Measurements from ENCODE around the gene HAGHL.

DNA sequence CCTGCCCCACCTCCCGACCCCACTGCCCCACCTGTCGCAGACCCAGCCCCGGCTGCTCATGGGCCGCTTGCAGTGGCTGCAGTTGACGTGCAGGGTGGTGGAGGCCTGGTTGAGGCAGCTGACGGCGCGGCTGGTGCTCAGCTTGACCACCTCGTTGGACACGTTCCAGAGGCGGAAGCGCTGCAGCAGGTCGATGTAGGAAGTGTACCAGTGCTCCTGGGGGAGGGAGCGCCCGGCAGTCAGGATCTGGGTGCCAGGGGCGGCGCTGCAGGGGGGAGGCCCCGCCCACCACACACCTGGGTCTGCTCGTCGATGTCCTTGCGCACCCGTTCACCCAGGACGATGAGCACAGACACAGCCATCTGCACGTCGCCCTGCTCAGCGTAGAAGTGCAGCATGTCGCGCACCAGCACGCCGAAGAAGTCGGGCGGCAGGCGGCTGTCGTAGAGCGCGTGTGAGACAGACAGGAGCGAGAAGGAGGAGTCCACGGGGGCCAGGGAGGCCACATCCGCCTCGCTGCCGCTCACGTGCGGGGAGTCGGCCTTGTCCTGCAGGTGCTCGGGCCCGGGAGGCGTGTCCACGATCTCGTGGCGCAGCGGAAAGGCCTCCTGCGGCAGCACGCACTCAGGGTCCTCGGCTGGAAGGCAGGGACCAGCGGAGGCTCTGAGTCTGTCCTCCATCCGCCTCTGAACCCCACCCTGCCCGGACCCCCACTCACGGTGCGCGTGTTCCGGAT lies 41.8 kb upstream of the HAGHL start:
- TF ChIP-seq, protein P1, sequence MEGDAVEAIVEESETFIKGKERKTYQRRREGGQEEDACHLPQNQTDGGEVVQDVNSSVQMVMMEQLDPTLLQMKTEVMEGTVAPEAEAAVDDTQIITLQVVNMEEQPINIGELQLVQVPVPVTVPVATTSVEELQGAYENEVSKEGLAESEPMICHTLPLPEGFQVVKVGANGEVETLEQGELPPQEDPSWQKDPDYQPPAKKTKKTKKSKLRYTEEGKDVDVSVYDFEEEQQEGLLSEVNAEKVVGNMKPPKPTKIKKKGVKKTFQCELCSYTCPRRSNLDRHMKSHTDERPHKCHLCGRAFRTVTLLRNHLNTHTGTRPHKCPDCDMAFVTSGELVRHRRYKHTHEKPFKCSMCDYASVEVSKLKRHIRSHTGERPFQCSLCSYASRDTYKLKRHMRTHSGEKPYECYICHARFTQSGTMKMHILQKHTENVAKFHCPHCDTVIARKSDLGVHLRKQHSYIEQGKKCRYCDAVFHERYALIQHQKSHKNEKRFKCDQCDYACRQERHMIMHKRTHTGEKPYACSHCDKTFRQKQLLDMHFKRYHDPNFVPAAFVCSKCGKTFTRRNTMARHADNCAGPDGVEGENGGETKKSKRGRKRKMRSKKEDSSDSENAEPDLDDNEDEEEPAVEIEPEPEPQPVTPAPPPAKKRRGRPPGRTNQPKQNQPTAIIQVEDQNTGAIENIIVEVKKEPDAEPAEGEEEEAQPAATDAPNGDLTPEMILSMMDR (IDR thresholded peaks at IDR 0.05; ENCODE audit: low read depth, low read length, missing input control): no peak
- TF ChIP-seq RAD21 (IDR thresholded peaks at IDR 0.05) (no peak), JUND (IDR thresholded peaks at IDR 0.05) (no peak), FOXA1 (IDR thresholded peaks at IDR 0.05) (no peak), GABPA (IDR thresholded peaks at IDR 0.05 in 1 of 2, conservative IDR thresholded peaks at IDR 0.05 in 1 of 2) (no peak), TAF1 (conservative IDR thresholded peaks at IDR 0.05) (no peak), SP1 (IDR thresholded peaks at IDR 0.05) (no peak), YY1 (IDR thresholded peaks at IDR 0.05) (no peak), EGR1 (IDR thresholded peaks at IDR 0.05; ENCODE audit: low read depth in 2 of 2) (no peak)
- TF ChIP-seq, protein P2, sequence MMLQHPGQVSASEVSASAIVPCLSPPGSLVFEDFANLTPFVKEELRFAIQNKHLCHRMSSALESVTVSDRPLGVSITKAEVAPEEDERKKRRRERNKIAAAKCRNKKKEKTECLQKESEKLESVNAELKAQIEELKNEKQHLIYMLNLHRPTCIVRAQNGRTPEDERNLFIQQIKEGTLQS (IDR thresholded peaks at IDR 0.05): no peak
- TF ChIP-seq, protein P3, sequence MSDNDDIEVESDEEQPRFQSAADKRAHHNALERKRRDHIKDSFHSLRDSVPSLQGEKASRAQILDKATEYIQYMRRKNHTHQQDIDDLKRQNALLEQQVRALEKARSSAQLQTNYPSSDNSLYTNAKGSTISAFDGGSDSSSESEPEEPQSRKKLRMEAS (IDR thresholded peaks at IDR 0.05): no peak
- TF ChIP-seq, protein P4, sequence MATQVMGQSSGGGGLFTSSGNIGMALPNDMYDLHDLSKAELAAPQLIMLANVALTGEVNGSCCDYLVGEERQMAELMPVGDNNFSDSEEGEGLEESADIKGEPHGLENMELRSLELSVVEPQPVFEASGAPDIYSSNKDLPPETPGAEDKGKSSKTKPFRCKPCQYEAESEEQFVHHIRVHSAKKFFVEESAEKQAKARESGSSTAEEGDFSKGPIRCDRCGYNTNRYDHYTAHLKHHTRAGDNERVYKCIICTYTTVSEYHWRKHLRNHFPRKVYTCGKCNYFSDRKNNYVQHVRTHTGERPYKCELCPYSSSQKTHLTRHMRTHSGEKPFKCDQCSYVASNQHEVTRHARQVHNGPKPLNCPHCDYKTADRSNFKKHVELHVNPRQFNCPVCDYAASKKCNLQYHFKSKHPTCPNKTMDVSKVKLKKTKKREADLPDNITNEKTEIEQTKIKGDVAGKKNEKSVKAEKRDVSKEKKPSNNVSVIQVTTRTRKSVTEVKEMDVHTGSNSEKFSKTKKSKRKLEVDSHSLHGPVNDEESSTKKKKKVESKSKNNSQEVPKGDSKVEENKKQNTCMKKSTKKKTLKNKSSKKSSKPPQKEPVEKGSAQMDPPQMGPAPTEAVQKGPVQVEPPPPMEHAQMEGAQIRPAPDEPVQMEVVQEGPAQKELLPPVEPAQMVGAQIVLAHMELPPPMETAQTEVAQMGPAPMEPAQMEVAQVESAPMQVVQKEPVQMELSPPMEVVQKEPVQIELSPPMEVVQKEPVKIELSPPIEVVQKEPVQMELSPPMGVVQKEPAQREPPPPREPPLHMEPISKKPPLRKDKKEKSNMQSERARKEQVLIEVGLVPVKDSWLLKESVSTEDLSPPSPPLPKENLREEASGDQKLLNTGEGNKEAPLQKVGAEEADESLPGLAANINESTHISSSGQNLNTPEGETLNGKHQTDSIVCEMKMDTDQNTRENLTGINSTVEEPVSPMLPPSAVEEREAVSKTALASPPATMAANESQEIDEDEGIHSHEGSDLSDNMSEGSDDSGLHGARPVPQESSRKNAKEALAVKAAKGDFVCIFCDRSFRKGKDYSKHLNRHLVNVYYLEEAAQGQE (IDR thresholded peaks at IDR 0.05): no peak
- TF ChIP-seq, protein P5, sequence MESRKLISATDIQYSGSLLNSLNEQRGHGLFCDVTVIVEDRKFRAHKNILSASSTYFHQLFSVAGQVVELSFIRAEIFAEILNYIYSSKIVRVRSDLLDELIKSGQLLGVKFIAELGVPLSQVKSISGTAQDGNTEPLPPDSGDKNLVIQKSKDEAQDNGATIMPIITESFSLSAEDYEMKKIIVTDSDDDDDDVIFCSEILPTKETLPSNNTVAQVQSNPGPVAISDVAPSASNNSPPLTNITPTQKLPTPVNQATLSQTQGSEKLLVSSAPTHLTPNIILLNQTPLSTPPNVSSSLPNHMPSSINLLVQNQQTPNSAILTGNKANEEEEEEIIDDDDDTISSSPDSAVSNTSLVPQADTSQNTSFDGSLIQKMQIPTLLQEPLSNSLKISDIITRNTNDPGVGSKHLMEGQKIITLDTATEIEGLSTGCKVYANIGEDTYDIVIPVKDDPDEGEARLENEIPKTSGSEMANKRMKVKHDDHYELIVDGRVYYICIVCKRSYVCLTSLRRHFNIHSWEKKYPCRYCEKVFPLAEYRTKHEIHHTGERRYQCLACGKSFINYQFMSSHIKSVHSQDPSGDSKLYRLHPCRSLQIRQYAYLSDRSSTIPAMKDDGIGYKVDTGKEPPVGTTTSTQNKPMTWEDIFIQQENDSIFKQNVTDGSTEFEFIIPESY (IDR thresholded peaks at IDR 0.05): no peak

Data from liver (tissue), 3 donors.